Mucosa of descending colon (tissue), 3 donors: ENCODE results near the gene PCDH10. TPM values are rescaled to one million over a fixed set of nuclear protein-coding genes. Genes with fewer than 3 reads are reported as not detected.

ENCODE experiments used
- ATAC-seq: fragments of 200-7000 bp; cut with Tn5 transposase; one replicate; pipeline ENCODE4 v1.9.1; 2020; ENCODE audit warnings: mild to moderate bottlenecking, moderate library complexity
- DNase-seq, 3 donors: peaks; one replicate each; pipeline ENCODE4 v3.0.0-alpha.2; 2020
- H3K36me3 ChIP-seq: fragments of 200-600 bp; one replicate; pipeline ENCODE4 v1.8.0; 2021; ENCODE audit warnings: low read depth, mild to moderate bottlenecking
- H3K4me1 ChIP-seq: fragments of 200-600 bp; one replicate; pipeline ENCODE4 v1.8.0; 2021; ENCODE audit warnings: low read depth, mild to moderate bottlenecking
- H3K4me3 ChIP-seq: fragments of 200-600 bp; one replicate; pipeline ENCODE4 v1.8.0; 2021; ENCODE audit warnings: mild to moderate bottlenecking
- H3K9me3 ChIP-seq: fragments of 200-600 bp; one replicate; pipeline ENCODE4 v1.8.0; 2021; ENCODE audit warnings: mild to moderate bottlenecking
- intact Hi-C, 2 donors: fragments of 100-400 bp; cut with DNase I in 1 of 2; cut with micrococcal nuclease in 1 of 2; formaldehyde crosslinking; loops; one replicate each; pipeline versions ENCODE4 v1.11.0 to v1.11.1; 2022; cut with DNase I, micrococcal nuclease
- total RNA-seq, 3 donors: library from RNA; stranded (reverse); fragmentation: NEBNext Ultra II Directional in 2 of 3; extraction: Animal tissue kit (Norgen Biotek cat#: 25700) in 2 of 3; gene quantifications; one replicate each; pipeline versions ENCODE4 v1.2.1 to v1.2.4, GENCODE V29; 2021 to 2023
- TF ChIP-seq, protein P1 (sequence below): fragments of 200-600 bp; IDR thresholded peaks from one replicate; pipeline ENCODE4 v1.8.0; 2022; ENCODE audit warnings: antibody characterized with exemption, mild to moderate bottlenecking
- donor health status: DM: no; HTN: no; CAD: no; lungs with moderate emphysema.
- donor health status: DM: no; HTN: no; CAD: no.
- donor health status: DM: no; HTN: yes; CAD: no.

PCDH10 gene
- total RNA-seq, 3 donors from 2014 or later, result 0.22 to 1.3 (median 0.32) TPM

DNA sequence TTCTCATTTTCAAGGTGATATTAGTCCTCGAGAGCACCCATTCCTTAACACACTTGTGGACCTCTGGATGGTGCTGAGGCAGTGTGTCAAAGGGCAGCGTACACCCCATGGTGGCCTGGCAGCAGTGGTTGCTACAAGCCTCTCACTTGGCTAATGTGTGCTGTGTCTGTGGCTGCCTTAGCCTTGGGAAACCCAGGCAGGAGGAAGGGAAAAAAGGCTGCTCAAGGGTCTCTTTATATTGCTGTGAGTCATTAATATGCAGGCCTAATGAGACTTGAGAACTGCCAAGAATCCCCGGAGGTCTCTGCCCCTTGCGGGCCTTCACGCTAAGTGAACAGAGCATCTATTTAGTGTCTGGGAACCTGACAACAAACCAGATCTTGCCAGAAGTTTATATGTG lies 7.0 kb downstream of the PCDH10 start:
- DNase-seq, result no peak
- TF ChIP-seq, protein P1, sequence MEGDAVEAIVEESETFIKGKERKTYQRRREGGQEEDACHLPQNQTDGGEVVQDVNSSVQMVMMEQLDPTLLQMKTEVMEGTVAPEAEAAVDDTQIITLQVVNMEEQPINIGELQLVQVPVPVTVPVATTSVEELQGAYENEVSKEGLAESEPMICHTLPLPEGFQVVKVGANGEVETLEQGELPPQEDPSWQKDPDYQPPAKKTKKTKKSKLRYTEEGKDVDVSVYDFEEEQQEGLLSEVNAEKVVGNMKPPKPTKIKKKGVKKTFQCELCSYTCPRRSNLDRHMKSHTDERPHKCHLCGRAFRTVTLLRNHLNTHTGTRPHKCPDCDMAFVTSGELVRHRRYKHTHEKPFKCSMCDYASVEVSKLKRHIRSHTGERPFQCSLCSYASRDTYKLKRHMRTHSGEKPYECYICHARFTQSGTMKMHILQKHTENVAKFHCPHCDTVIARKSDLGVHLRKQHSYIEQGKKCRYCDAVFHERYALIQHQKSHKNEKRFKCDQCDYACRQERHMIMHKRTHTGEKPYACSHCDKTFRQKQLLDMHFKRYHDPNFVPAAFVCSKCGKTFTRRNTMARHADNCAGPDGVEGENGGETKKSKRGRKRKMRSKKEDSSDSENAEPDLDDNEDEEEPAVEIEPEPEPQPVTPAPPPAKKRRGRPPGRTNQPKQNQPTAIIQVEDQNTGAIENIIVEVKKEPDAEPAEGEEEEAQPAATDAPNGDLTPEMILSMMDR, result no peak
- intact Hi-C loops, result no loop called here
- Histone ChIP-seq H3K4me3 (no peak overlapping the region), H3K9me3 (no peaks in the 10 kb centered on the region), H3K36me3 (no peaks in the 10 kb centered on the region), H3K4me1 (no peaks in the 10 kb centered on the region)
- no peak for ATAC-seq

DNA sequence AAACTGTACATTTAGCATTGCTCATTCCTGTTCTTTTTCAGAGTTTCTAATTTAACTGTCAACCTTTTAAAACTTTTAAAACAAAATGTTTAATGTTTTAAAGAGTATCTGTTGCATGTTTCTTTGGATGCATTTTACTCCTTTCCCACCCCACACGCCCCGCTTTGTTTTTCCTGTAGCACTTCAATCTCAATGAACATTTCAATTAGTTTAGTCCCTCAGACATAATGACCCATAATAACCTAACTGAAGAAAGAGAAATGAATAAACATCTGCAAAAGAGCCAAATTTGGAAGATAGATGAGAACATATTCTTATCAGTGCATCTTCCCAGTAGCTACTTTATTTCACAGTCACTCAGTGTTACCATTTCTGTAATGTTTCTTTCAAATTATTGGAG lies 7.5 kb downstream of the PCDH10 start:
- Histone ChIP-seq H3K9me3 (no peaks in the 10 kb centered on the region), H3K4me3 (no peak overlapping the region), H3K4me1 (no peaks in the 10 kb centered on the region), H3K36me3 (no peaks in the 10 kb centered on the region)
- intact Hi-C loops, result no loop called here
- no peak for DNase-seq
- TF ChIP-seq, protein P1, result no peak
- ATAC-seq, result no peak

GRCh38 chr4:133157460-133158160 lies 8.5 kb downstream of the PCDH10 start:
- DNase-seq, result no peak
- TF ChIP-seq, protein P1, result no peak
- intact Hi-C loops, result no loop called here
- no peak for ATAC-seq
- no peaks in the 10 kb centered on the region for H3K4me1 ChIP-seq
- no peaks in the 10 kb centered on the region for H3K36me3 ChIP-seq
- H3K9me3 ChIP-seq, result no peaks in the 10 kb centered on the region
- H3K4me3 ChIP-seq, result no peak overlapping the region

DNA sequence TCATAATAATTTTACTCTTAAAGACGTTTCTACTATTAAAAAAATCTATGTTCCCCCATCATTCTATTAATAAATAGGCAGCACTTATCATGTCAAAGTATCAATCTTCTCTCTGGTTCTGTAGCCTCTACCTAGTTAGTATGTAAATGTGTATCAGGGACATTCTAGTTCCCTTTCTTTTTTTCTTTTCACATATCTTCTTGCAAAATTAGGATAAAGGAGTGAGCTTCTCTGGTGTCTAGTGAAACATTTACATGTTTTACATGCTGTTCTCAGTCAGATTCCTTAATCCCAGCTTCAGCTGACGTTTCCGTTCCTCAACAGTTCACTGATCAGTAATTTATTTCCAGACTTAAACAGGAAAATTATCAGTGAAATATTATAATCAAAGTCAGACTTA lies 11.8 kb downstream of the PCDH10 start:
- Histone ChIP-seq H3K36me3 (no peaks in the 10 kb centered on the region), H3K4me3 (no peak overlapping the region), H3K9me3 (no peaks in the 10 kb centered on the region), H3K4me1 (no peaks in the 10 kb centered on the region)
- intact Hi-C loops, result no loop called here
- DNase-seq (no peak), ATAC-seq (no peak)
- TF ChIP-seq, protein P1, result no peak

DNA sequence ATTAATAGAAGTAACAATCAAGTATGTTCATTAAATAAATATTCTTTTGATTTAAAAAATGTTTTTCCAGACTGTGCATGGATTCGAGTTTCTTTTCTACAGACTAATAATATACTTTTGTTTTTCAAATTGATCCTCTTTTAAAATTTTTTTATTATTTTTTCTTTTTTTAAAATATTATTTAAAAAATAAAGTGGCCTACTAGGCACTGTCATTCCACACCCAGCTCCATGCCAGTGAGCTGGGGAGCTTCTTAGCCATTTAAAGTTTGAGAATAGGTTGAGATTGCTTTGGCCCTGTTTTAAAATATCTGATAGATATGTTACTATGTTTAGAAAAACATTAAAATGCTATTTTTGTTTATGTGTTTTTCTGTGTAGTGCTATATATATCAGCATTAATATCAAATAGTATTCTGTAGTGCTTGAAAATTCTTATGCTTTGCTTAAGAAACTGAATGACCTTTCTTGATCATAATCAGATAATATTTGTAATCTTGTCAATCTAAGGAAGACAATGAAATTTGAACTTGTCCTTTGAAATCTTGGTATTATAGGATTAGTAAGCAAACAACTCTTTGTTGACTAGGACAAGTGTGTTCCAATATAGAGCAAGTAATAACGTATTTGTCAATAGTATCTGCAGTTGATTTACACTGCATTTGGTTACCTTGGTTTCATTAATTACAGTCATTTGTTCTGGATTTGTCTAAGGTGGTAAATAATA lies 12.6 kb downstream of the PCDH10 start:
- DNase-seq (no peak), ATAC-seq (no peak)
- H3K4me3 ChIP-seq, result no peak overlapping the region
- no peaks in the 10 kb centered on the region for H3K4me1 ChIP-seq
- intact Hi-C loops, result no loop called here
- no peaks in the 10 kb centered on the region for H3K36me3 ChIP-seq
- H3K9me3 ChIP-seq, result no peaks in the 10 kb centered on the region
- TF ChIP-seq, protein P1, result no peak
